Choroid plexus epithelial cell (primary cell): Measurements from ENCODE around the gene NRAP.

ENCODE experiments used
- DNase-seq: peaks from one replicate; pipeline ENCODE4 v3.0.0-alpha.2; 2010; ENCODE audit warnings: low read depth
- H3K4me3 ChIP-seq: 2 replicates; pipeline ENCODE4 v1.5.1; 2011; ENCODE audit warnings: low read depth, mild to moderate bottlenecking, control low read depth, low read length, moderate library complexity
- CTCF ChIP-seq: conservative IDR thresholded peaks from 2 replicates; pipeline ENCODE4 v1.5.1; 2011; ENCODE audit warnings: low read depth, mild to moderate bottlenecking, control low read depth, inconsistent platforms, low read length, moderate library complexity

Gene NRAP

GRCh38 chr10:113663908-113664307, at the start of gene NRAP:
TSS of gene NRAP (minus strand) at chr10:113664041. CDS start at chr10:113663882, 159 bp downstream.
- no peak for TF ChIP-seq CTCF
- DNase-seq, result no peak

GRCh38 chr10:113713640-113713982, 49.8 kb upstream of the NRAP start:
- TF ChIP-seq CTCF, result no peak
- no peak overlapping the region for H3K4me3 ChIP-seq
- DNase-seq, result no peak

More at GRCh38 chr10:113663908-113664307, at the start of gene NRAP:
- no peak within 1 kb of the TSS for H3K4me3 ChIP-seq

- DNase-seq, result no peak
These were observed 49.2 kb upstream of the NRAP start for GRCh38 chr10:113712755-113713639.

GRCh38 chr10:113712024-113712423, 48.2 kb upstream of the NRAP start:
- DNase-seq, result no peak
- H3K4me3 ChIP-seq, result no peak overlapping the region
- TF ChIP-seq CTCF, result no peak

More at GRCh38 chr10:113712755-113713639, 49.2 kb upstream of the NRAP start:
- no peak for TF ChIP-seq CTCF
- no peak overlapping the region for H3K4me3 ChIP-seq

- no peak for TF ChIP-seq CTCF
- H3K4me3 ChIP-seq, result no peak overlapping the region
- DNase-seq, result no peak
These were observed 47.3 kb upstream of the NRAP start for GRCh38 chr10:113711142-113711541.

GRCh38 chr10:113709221-113709838, 45.5 kb upstream of the NRAP start:
- H3K4me3 ChIP-seq, result no peak overlapping the region
- no peak for TF ChIP-seq CTCF
- DNase-seq, result peak; percentile 86
